K562 (cell line): ENCODE results near the gene DISC1. TPM values are rescaled to one million over a fixed set of nuclear protein-coding genes. Genes with fewer than 3 reads are reported as not detected.

Experiments used
- ATAC-seq: fragments of 200-7000 bp; cut with Tn5 transposase; 3 replicates; pipeline ENCODE4 v1.9.1; 2020; ENCODE audit warnings: moderate library complexity
- BruUV-seq: library from RNA; stranded (reverse); fragments of 400-500 nt; replicated peaks from 2 replicates; lab custom pipeline; 2021; lab: Mats Ljungman, UMichigan
- CTCF ChIA-PET: fragments of 300-600 bp; formaldehyde crosslinking; extraction: SDS; loops from one replicate; lab custom pipeline; 2021; ENCODE audit warnings: low intra/inter-chr PET ratio; lab: Yijun Ruan, JAX
- POLR2A ChIA-PET: fragments of 300-600, 350-650 bp; sonication (Branson Sonifier 250); formaldehyde crosslinking; extraction: SDS; loops from one replicate; lab custom pipeline; 2021; ENCODE audit warnings: antibody characterized with exemption, inconsistent platforms; lab: Yijun Ruan, JAX
- DNase-seq, 4 experiments: peaks; one replicate each; pipeline versions ENCODE4 v3.0.0 to v3.0.0-alpha.2; 2011 to 2018; ENCODE audit warnings: low spot score in 3 of 4, mixed read lengths in 3 of 4; ENCODE audit errors: extremely low read depth in 1 of 4
- FAIRE-seq: peaks from 2 replicates; lab custom pipeline; 2011; peaks lifted over from hg19 to GRCh38; lab: Jason Lieb, UNC
- H2AFZ ChIP-seq: 2 replicates; pipeline ENCODE4 v1.6.0; 2011; ENCODE audit warnings: low read depth, low read length, control low read depth, inconsistent platforms
- H3K27ac ChIP-seq: fragments of 200-600 bp; 3 replicates; pipeline ENCODE4 v1.8.0; 2011; ENCODE audit warnings: low read depth, mild to moderate bottlenecking, control low read depth, inconsistent platforms, low read length, moderate library complexity, mixed read lengths; ENCODE audit errors: extremely low read depth
- H3K27me3 ChIP-seq, 2 experiments: fragments of 300-600 bp in 1 of 2; 2 replicates in 1 of 2; 3 replicates in 1 of 2; pipeline versions ENCODE4 v1.6.0 to v1.8.0; 2011; ENCODE audit warnings: inconsistent platforms in 2 of 2, low read length in 2 of 2, mild to moderate bottlenecking in 1 of 2, mixed read lengths in 1 of 2, moderate library complexity in 1 of 2; ENCODE audit not compliant: control insufficient read depth in 2 of 2, insufficient read depth in 2 of 2
- H3K36me3 ChIP-seq: fragments of 300-600 bp; 3 replicates; pipeline ENCODE4 v1.8.0; 2011; ENCODE audit warnings: mild to moderate bottlenecking, low read length, inconsistent platforms; ENCODE audit not compliant: control insufficient read depth, insufficient read depth
- H3K4me1 ChIP-seq, 2 experiments: fragments of 200-600 bp in 1 of 2; replicated peaks in 1 of 2; 2 replicates in 1 of 2; 3 replicates in 1 of 2; pipeline versions ENCODE4 v1.5.1 to v1.8.0; 2011; ENCODE audit warnings: inconsistent platforms in 2 of 2, low read length in 2 of 2, mild to moderate bottlenecking in 1 of 2, mixed read lengths in 1 of 2, moderate library complexity in 1 of 2; ENCODE audit not compliant: control insufficient read depth in 2 of 2, insufficient read depth in 2 of 2
- H3K4me2 ChIP-seq: 2 replicates; pipeline ENCODE4 v1.6.1; 2011; ENCODE audit warnings: low read length, control low read depth, inconsistent platforms, mixed read lengths; ENCODE audit not compliant: insufficient read depth
- H3K4me3 ChIP-seq: fragments of 200-600 bp; sonication (generic), shearing (Covaris generic); 2 replicates; pipeline ENCODE4 v1.5.1; 2016; ENCODE audit warnings: control low read depth, inconsistent platforms
- H3K79me2 ChIP-seq: fragments of 200-600 bp; 3 replicates; pipeline ENCODE4 v1.8.0; 2011; ENCODE audit warnings: low read length, inconsistent platforms; ENCODE audit not compliant: control insufficient read depth, insufficient read depth
- H3K9ac ChIP-seq, 2 experiments: 2 replicates each; pipeline versions ENCODE4 v1.6.0 to v1.6.1; 2011; ENCODE audit warnings: low read depth in 2 of 2, low read length in 2 of 2, control low read depth in 1 of 2, inconsistent platforms in 1 of 2, mild to moderate bottlenecking in 1 of 2, mixed read lengths in 1 of 2; ENCODE audit not compliant: insufficient read depth in 1 of 2
- H3K9me1 ChIP-seq: one replicate; pipeline ENCODE4 v1.6.0; 2011; ENCODE audit warnings: inconsistent platforms, mild to moderate bottlenecking, low read length, moderate library complexity; ENCODE audit not compliant: control insufficient read depth, insufficient read depth
- H3K9me3 ChIP-seq: replicated peaks from 2 replicates; pipeline ENCODE4 v1.5.1; 2011; ENCODE audit warnings: low read depth, low read length, inconsistent platforms; ENCODE audit not compliant: control insufficient read depth, insufficient read depth
- H4K20me1 ChIP-seq: replicated peaks from 2 replicates; pipeline ENCODE4 v1.6.1; 2011; ENCODE audit warnings: low read length, inconsistent platforms, mixed read lengths; ENCODE audit not compliant: control insufficient read depth, insufficient read depth
- MYBL2 ChIP-seq, 2 experiments: fragments of 450-650 bp in 1 of 2; sonication (generic) in 1 of 2; formaldehyde crosslinking in 1 of 2; IDR thresholded peaks; 2 replicates each; pipeline versions ENCODE4 v1.6.1 to v1.8.1; 2017 to 2022; ENCODE audit warnings: borderline replicate concordance in 1 of 2, inconsistent platforms in 1 of 2, low read depth in 1 of 2, mild to moderate bottlenecking in 1 of 2, missing genetic modification reagents in 1 of 2, moderate library complexity in 1 of 2
- RFX5 ChIP-seq: IDR thresholded peaks from 2 replicates; pipeline ENCODE4 v1.6.1; 2011; ENCODE audit warnings: low read depth, mild to moderate bottlenecking, improper control_type of control experiment, low read length
- TBL1XR1 ChIP-seq, 2 experiments: IDR thresholded peaks; 2 replicates each; pipeline ENCODE4 v1.6.1; 2012; ENCODE audit warnings: improper control_type of control experiment in 2 of 2, low read length in 2 of 2, mild to moderate bottlenecking in 1 of 2
- TRIM25 ChIP-seq: fragments of 450-650 bp; IDR thresholded peaks from 2 replicates; pipeline ENCODE4 v1.7.0; 2016; ENCODE audit warnings: borderline replicate concordance
- ZBTB12 ChIP-seq: fragments of 250-450 bp; sonication (Bioruptor Pico); IDR thresholded peaks from 2 replicates; pipeline ENCODE4 v1.4.0; 2020
- ZFP1 ChIP-seq: fragments of 450-650 bp; formaldehyde crosslinking; IDR thresholded peaks from 2 replicates; pipeline ENCODE4 v1.4.0; 2020; ENCODE audit warnings: mild to moderate bottlenecking, mixed read lengths
- ZKSCAN8 ChIP-seq: fragments of 200-800 bp; sonication (Bioruptor generic); IDR thresholded peaks from 2 replicates; pipeline ENCODE4 v1.6.1; 2016; ENCODE audit warnings: missing genetic modification characterization, missing compliant biosample characterization
- ZNF280B ChIP-seq: fragments of 250-450 bp; sonication (Bioruptor Pico); IDR thresholded peaks from 2 replicates; pipeline ENCODE4 v1.5.1; 2021; ENCODE audit warnings: mild to moderate bottlenecking
- ZNF347 ChIP-seq: fragments of 450-650 bp; formaldehyde crosslinking; IDR thresholded peaks from 2 replicates; pipeline ENCODE4 v1.4.0; 2020; ENCODE audit warnings: low read depth, mild to moderate bottlenecking, moderate library complexity
- WGBS: fragments of 100-300 bp; shearing (Covaris generic); methylation state at CpG from one replicate; pipeline ENCODE4 v1.1.6; 2016; ENCODE audit warnings: low coverage, mixed read lengths; ENCODE audit not compliant: insufficient coverage; ENCODE audit errors: missing lambda C conversion rate; 5-methylcytosine and 5-hydroxymethylcytosine counted together
- in situ Hi-C: fragments of 300-500 bp; cut with MboI; formaldehyde crosslinking; loops from 4 replicates; pipeline ENCODE4 v1.15.0; 2018; ENCODE audit warnings: inconsistent platforms, mixed read lengths
- intact Hi-C: fragments of 100-400 bp; cut with micrococcal nuclease; formaldehyde crosslinking; loops from 2 replicates; pipeline ENCODE4 v1.14.2; 2022
- polyA plus RNA-seq, 8 experiments: library from polyadenylated mRNA; depleted of rRNA in 4 of 8; stranded (reverse) in 5 of 8; unstranded in 3 of 8; fragments of >200 nt; fragmentation: Nextera tagmentation in 2 of 8; fragmentation: Illumina TruSeq in 1 of 8; extraction: Ambion mirVana in 2 of 8; extraction: Trizol in 1 of 8; gene quantifications; 2 replicates each; pipeline versions ENCODE4 v1.2.1 to v1.2.3, GENCODE V29; 2011 to 2014; ENCODE audit warnings: inconsistent platforms in 1 of 8, missing spikeins in 1 of 8
- total RNA-seq, 7 experiments: library from RNA; depleted of rRNA in 6 of 7; stranded (reverse); fragments of >200 nt in 6 of 7; fragmentation: Illumina TruSeq in 2 of 7; extraction: Trizol in 2 of 7; gene quantifications; 2 replicates each; pipeline versions ENCODE4 v1.2.1 to v1.2.3, GENCODE V29; 2011 to 2021; ENCODE audit warnings: low replicate concordance in 1 of 7

The DISC1 gene
- total and polyA plus RNA-seq, 9 of the 15 experiments (the other 6 are each of a cell fraction or from before 2014, with no cell fraction given) = 0.01 to 0.11 (median 0.08) TPM; not detected in 1

- H2AFZ ChIP-seq = no peak overlapping the region
- in situ Hi-C loops (no loop called here), intact Hi-C loops (no loop called here)
- no peaks in the 10 kb centered on the region for H3K9me3 ChIP-seq
- H3K27ac ChIP-seq = no peak overlapping the region
- H3K9ac ChIP-seq = no peak overlapping the region
- FAIRE-seq (no peak), ATAC-seq (no peak), DNase-seq (no peak)
- TF ChIP-seq ZBTB12 (CRISPR knock-in tag) = no peak
- no peak for TF ChIP-seq TRIM25
- no peak for TF ChIP-seq MYBL2 (IDR thresholded peaks at IDR 0.05; ENCODE audit: low read depth)
- no peak for TF ChIP-seq MYBL2 (CRISPR knock-in tag; IDR thresholded peaks at IDR 0.05; ENCODE audit: borderline replicate concordance)
- no peak for TF ChIP-seq ZNF280B
- TF ChIP-seq ZKSCAN8 (CRISPR knock-in tag) = no peak
- TF ChIP-seq TBL1XR1 (IDR thresholded peaks at IDR 0.05; ENCODE audit: low read length in 2 of 2) = no peak
- TF ChIP-seq ZFP1 (CRISPR knock-in tag) = no peak
- no peak for TF ChIP-seq ZNF347 (CRISPR knock-in tag)
- no peak for TF ChIP-seq RFX5
- no peaks in the 10 kb centered on the region for H3K36me3 ChIP-seq
- H3K4me1 ChIP-seq = no peaks in the 10 kb centered on the region
- ChIA-PET CTCF (no interaction called here), POLR2A (no interaction called here)
- no peaks in the 10 kb centered on the region for H3K27me3 ChIP-seq
- H3K79me2 ChIP-seq = no peaks in the 10 kb centered on the region
- BruUV-seq = no TSS peak
- no peaks in the 10 kb centered on the region for H3K9me1 ChIP-seq
- WGBS = 0% methylated on average over 1 of the region's 1 CpG
- no peak overlapping the region for H3K4me2 ChIP-seq
- H3K4me3 ChIP-seq = no peak overlapping the region
- H4K20me1 ChIP-seq = no peaks in the 10 kb centered on the region
Observed at GRCh38 chr1:232009741-232010140, 383.2 kb downstream of the DISC1 start.
